H1 (cell line): ENCODE data around the gene CHAC1. TPM values are rescaled to one million over a fixed set of nuclear protein-coding genes. Genes with fewer than 3 reads are reported as not detected.

Source experiments
- polyA plus RNA-seq, 7 experiments: library from polyadenylated mRNA; depleted of rRNA in 3 of 7; stranded (reverse) in 5 of 7; unstranded in 2 of 7; fragments of >200 nt in 5 of 7; fragments of 200-250 nt in 2 of 7; gene quantifications; 1 replicate in 5 of 7; 2 replicates in 1 of 7; 4 replicates in 1 of 7; pipeline versions ENCODE4 v1.2.1 to v1.2.3, GENCODE V29; 2011 to 2013; ENCODE audit warnings: missing spikeins in 2 of 7, mixed read lengths in 2 of 7
- small RNA-seq: library from polyadenylated mRNA; stranded (forward); fragments of <200 nt; extraction: miRNeasy Mini kit (QIAGEN cat#:217004); gene quantifications from one replicate; pipeline ENCODE3, GENCODE V24; 2013; ENCODE audit not compliant: insufficient read depth
- total RNA-seq: library from RNA; stranded (reverse); fragmentation: NEBNext Ultra II Directional; extraction: Animal tissue kit (Norgen Biotek cat#: 25700); gene quantifications from 2 replicates; pipeline ENCODE4 v1.2.1, GENCODE V29; 2021

Gene CHAC1
- total and polyA plus RNA-seq, 2 of the 8 experiments (the other 6 are each of a cell fraction or from before 2014, with no cell fraction given), result 34.3 to 159 TPM

Small RNA genes lying within 50 kb of the gene (small RNA-seq; reads per million reads assigned to genes)
- not detected for gene ISCA1P4

Other genes starting within 250 kb of the CHAC1 start
- gene RMDN3, start 198.2 kb upstream of the CHAC1 start, total RNA-seq, result 24.1 and 25.0 TPM in 2 replicates
- gene RMDN3, start 198.2 kb upstream of the CHAC1 start, polyA plus RNA-seq (2011; rRNA removed), result 10.8 and 13.8 TPM in 2 replicates
- 22.7 and 25.9 TPM in 2 replicates for gene GCHFR, start 189.4 kb upstream of the CHAC1 start, total RNA-seq
- 81.5 and 102 TPM in 2 replicates for gene GCHFR, start 189.4 kb upstream of the CHAC1 start, polyA plus RNA-seq (2011; rRNA removed)
- gene C15orf62, start 183.5 kb upstream of the CHAC1 start, total RNA-seq, result 0.56 and 0.57 TPM in 2 replicates
- gene C15orf62, start 183.5 kb upstream of the CHAC1 start, polyA plus RNA-seq (2011; rRNA removed), result 0.06 and 0.19 TPM in 2 replicates
- 10.7 and 11.2 TPM in 2 replicates for gene ZFYVE19, start 146.4 kb upstream of the CHAC1 start, total RNA-seq
- 21.8 and 23.7 TPM in 2 replicates for gene ZFYVE19, start 146.4 kb upstream of the CHAC1 start, polyA plus RNA-seq (2011; rRNA removed)
- 39.5 and 43.8 TPM in 2 replicates for gene DNAJC17, start 146.0 kb upstream of the CHAC1 start, total RNA-seq
- 45.4 and 47.2 TPM in 2 replicates for gene DNAJC17, start 146.0 kb upstream of the CHAC1 start, polyA plus RNA-seq (2011; rRNA removed)
- gene PPP1R14D, start 124.8 kb upstream of the CHAC1 start, total RNA-seq, result not detected in 2 replicates
- gene PPP1R14D, start 124.8 kb upstream of the CHAC1 start, polyA plus RNA-seq (2011; rRNA removed), result not detected in 2 replicates
- gene SPINT1, start 109.4 kb upstream of the CHAC1 start, total RNA-seq, result 117 TPM in 2 replicates
- 155 and 266 TPM in 2 replicates for gene SPINT1, start 109.4 kb upstream of the CHAC1 start, polyA plus RNA-seq (2011; rRNA removed)
- 2.4 and 2.7 TPM in 2 replicates for gene RHOV, start 79.2 kb upstream of the CHAC1 start, total RNA-seq
- gene RHOV, start 79.2 kb upstream of the CHAC1 start, polyA plus RNA-seq (2011; rRNA removed), result 1.5 and 2.2 TPM in 2 replicates
- 31.9 and 32.7 TPM in 2 replicates for gene VPS18, start 59.0 kb upstream of the CHAC1 start, total RNA-seq
- gene VPS18, start 59.0 kb upstream of the CHAC1 start, polyA plus RNA-seq (2011; rRNA removed), result 28.9 and 32.9 TPM in 2 replicates
- gene DLL4, start 24.1 kb upstream of the CHAC1 start, total RNA-seq, result 0.48 and 0.60 TPM in 2 replicates
- 0.22 and 0.23 TPM in 2 replicates for gene DLL4, start 24.1 kb upstream of the CHAC1 start, polyA plus RNA-seq (2011; rRNA removed)
- gene INO80, start 162.8 kb downstream of the CHAC1 start, total RNA-seq, result 22.1 and 24.5 TPM in 2 replicates
- 4.3 and 7.2 TPM in 2 replicates for gene INO80, start 162.8 kb downstream of the CHAC1 start, polyA plus RNA-seq (2011; rRNA removed)